Panc1 (cell line): ENCODE data around the gene AIG1. TPM values are rescaled to one million over a fixed set of nuclear protein-coding genes. Genes with fewer than 3 reads are reported as not detected.

ENCODE experiments used
- ATAC-seq: fragments of 200-7000 bp; cut with Tn5 transposase; 2 replicates; pipeline ENCODE4 v1.9.1; 2020; ENCODE audit warnings: mild to moderate bottlenecking, moderate library complexity
- BruUV-seq: library from RNA; stranded (reverse); fragments of 400-500 nt; replicated peaks from 2 replicates; lab custom pipeline; 2021; lab: Mats Ljungman, UMichigan
- CTCF ChIA-PET: fragments of 300-600 bp; sonication (Branson Sonifier 250); formaldehyde crosslinking; loops from one replicate; lab custom pipeline; 2022; ENCODE audit warnings: antibody characterized with exemption; lab: Charles Lee
- POLR2A ChIA-PET: fragments of 300-600 bp; sonication (Branson Sonifier 250); formaldehyde crosslinking; loops from one replicate; lab custom pipeline; 2022; ENCODE audit warnings: antibody characterized with exemption; lab: Charles Lee
- DNase-seq: peaks from one replicate; pipeline ENCODE4 v3.0.0-alpha.2; 2010; ENCODE audit warnings: low read depth, low spot score
- H3K27ac ChIP-seq: 2 replicates; pipeline ENCODE4 v1.5.1; 2011; ENCODE audit warnings: mild to moderate bottlenecking, low read length, inconsistent platforms
- H3K27me3 ChIP-seq: fragments of 200-500 bp; sonication (Bioruptor generic); 2 replicates; pipeline ENCODE4 v1.6.0; 2014; ENCODE audit warnings: low read length, inconsistent platforms; ENCODE audit not compliant: control insufficient read depth, insufficient read depth
- H3K36me3 ChIP-seq: fragments of 200-500 bp; sonication (Bioruptor generic); 2 replicates; pipeline ENCODE4 v1.5.1; 2014; ENCODE audit warnings: inconsistent platforms, mild to moderate bottlenecking, low read length, moderate library complexity; ENCODE audit not compliant: control insufficient read depth, insufficient read depth
- H3K4me1 ChIP-seq: 2 replicates; pipeline ENCODE4 v1.5.1; 2011; ENCODE audit warnings: inconsistent platforms, mild to moderate bottlenecking, low read length, moderate library complexity; ENCODE audit not compliant: control insufficient read depth, insufficient read depth
- H3K4me3 ChIP-seq, 2 experiments: 2 replicates each; pipeline ENCODE4 v1.5.1; 2011 to 2012; ENCODE audit warnings: low read depth in 2 of 2, low read length in 2 of 2, mild to moderate bottlenecking in 2 of 2, inconsistent platforms in 1 of 2, moderate library complexity in 1 of 2
- H3K9me3 ChIP-seq: fragments of 200-500 bp; sonication (Bioruptor generic); 2 replicates; pipeline ENCODE4 v1.5.1; 2014; ENCODE audit warnings: low read depth, mild to moderate bottlenecking, inconsistent platforms, low read length, moderate library complexity; ENCODE audit not compliant: control insufficient read depth, insufficient read depth
- CTCF ChIP-seq: fragments of 450-650 bp; IDR thresholded peaks from 2 replicates; pipeline ENCODE4 v1.5.1; 2017; ENCODE audit warnings: mild to moderate bottlenecking
- POLR2AphosphoS5 ChIP-seq: IDR thresholded peaks from 2 replicates; pipeline ENCODE4 v1.6.1; 2012; ENCODE audit warnings: mild to moderate bottlenecking, low read depth, low read length, moderate library complexity
- REST ChIP-seq, 2 experiments: IDR thresholded peaks; 2 replicates each; pipeline ENCODE4 v1.6.1; 2011 to 2012; ENCODE audit warnings: low read depth in 2 of 2, control low read depth in 1 of 2, low read length in 1 of 2, mild to moderate bottlenecking in 1 of 2, moderate library complexity in 1 of 2; ENCODE audit not compliant: insufficient read depth in 1 of 2
- SIN3A ChIP-seq: IDR thresholded peaks from 2 replicates; pipeline ENCODE4 v1.6.1; 2012; ENCODE audit warnings: low read depth, mild to moderate bottlenecking, low read length, moderate library complexity, borderline replicate concordance; ENCODE audit not compliant: insufficient read depth
- TCF7L2 ChIP-seq: IDR thresholded peaks from 2 replicates; pipeline ENCODE4 v1.6.1; 2011; ENCODE audit warnings: mild to moderate bottlenecking, low read depth, low read length, inconsistent platforms
- in situ Hi-C: cut with HindIII; loops from 2 replicates; pipeline ENCODE4 v1.10.0; 2016; ENCODE audit warnings: low sequenced_read_pairs, low pct_unique_long_range_greater_than_20kb
- intact Hi-C: fragments of 100-400 bp; cut with micrococcal nuclease; formaldehyde crosslinking; loops from one replicate; pipeline ENCODE4 v1.10.0; 2022; ENCODE audit not compliant: unreplicated experiment
- total RNA-seq: library from RNA; stranded (reverse); gene quantifications from one replicate; pipeline ENCODE4 v1.2.1, GENCODE V29; 2021; ENCODE audit not compliant: unreplicated experiment

Gene AIG1
- total RNA-seq, 1 experiment from 2014 or later = 23.9 TPM

- intact Hi-C loops = no loop called here
These were observed 62.4 kb downstream of the AIG1 start for GRCh38 chr6:143123081-143123480.

GRCh38 chr6:143123941-143124340, 63.3 kb downstream of the AIG1 start:
- DNase-seq (no peak), ATAC-seq (no peak)
- no peak overlapping the region for H3K4me3 ChIP-seq
- H3K9me3 ChIP-seq = peaks cover 4% of the 10 kb centered on the region; the same call in 1 of the 2 replicates
- in situ Hi-C loops (no loop called here), intact Hi-C loops (no loop called here)
- ChIA-PET POLR2A (no interaction called here), CTCF (no interaction called here)
- TF ChIP-seq REST (IDR thresholded peaks at IDR 0.05; ENCODE audit: insufficient read depth in 1 of 2, low read depth in 2 of 2, low read length in 1 of 2) (no peak), CTCF (no peak), POLR2AphosphoS5 (no peak), TCF7L2 (no peak), SIN3A (no peak)
- no peaks in the 10 kb centered on the region for H3K4me1 ChIP-seq
- H3K27me3 ChIP-seq = no peaks in the 10 kb centered on the region
- no peak overlapping the region for H3K27ac ChIP-seq
- BruUV-seq = no TSS peak
- no peaks in the 10 kb centered on the region for H3K36me3 ChIP-seq

More at GRCh38 chr6:143123081-143123480, 62.4 kb downstream of the AIG1 start:
- H3K27ac ChIP-seq = no peak overlapping the region
- no TSS peak for BruUV-seq
- no peaks in the 10 kb centered on the region for H3K4me1 ChIP-seq
- in situ Hi-C loops = no loop called here
- POLR2A ChIA-PET = no interaction called here
- TF ChIP-seq TCF7L2 = no peak
- no peak for TF ChIP-seq SIN3A
- no peak for TF ChIP-seq POLR2AphosphoS5
- no peak for TF ChIP-seq REST (IDR thresholded peaks at IDR 0.05; ENCODE audit: insufficient read depth in 1 of 2, low read depth in 2 of 2, low read length in 1 of 2)
- no peak for TF ChIP-seq CTCF
- peaks cover 4% of the 10 kb centered on the region; the same call in 1 of the 2 replicates for H3K9me3 ChIP-seq
- no peaks in the 10 kb centered on the region for H3K36me3 ChIP-seq
- no peaks in the 10 kb centered on the region for H3K27me3 ChIP-seq
- ATAC-seq = no peak
- DNase-seq = no peak
- no peak overlapping the region for H3K4me3 ChIP-seq
- CTCF ChIA-PET = no interaction called here
